ENCODE data around the gene VHLL. TPM values are rescaled to one million over a fixed set of nuclear protein-coding genes. Genes with fewer than 3 reads are reported as not detected.

Gene VHLL
- total RNA-seq, 2 donors from 2014 or later, result not detected

DNA sequence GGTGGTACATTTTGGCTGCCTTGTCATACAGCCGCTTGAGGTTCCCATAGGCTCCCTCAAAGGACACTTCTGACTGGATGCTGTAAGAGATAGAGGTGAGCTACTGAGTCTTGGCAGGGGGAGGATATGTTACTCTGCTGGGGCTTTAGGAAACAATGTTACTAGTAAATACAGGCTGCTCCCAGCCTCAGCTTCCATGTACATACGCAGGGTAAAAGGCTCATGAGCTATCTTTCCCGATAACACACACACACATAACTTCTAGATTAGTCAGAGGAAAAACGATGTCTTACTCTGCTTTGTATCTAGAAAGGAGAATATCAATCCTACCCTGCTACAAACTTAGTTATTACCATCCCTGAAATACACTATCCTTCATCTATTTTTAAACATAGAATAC, 30.8 kb downstream of the VHLL start:
- no peak overlapping the region for H3K4me3 Mint-ChIP-seq
- H3K27ac Mint-ChIP-seq, result no peak overlapping the region
- H3K9me3 Mint-ChIP-seq, result no peaks in the 10 kb centered on the region
- no peak for DNase-seq
- Histone ChIP-seq H3K9ac (ENCODE audit: extremely low read depth, low read length, poor library complexity, severe bottlenecking) (no peak overlapping the region), H3K36me3 (ENCODE audit: control insufficient read depth, insufficient read depth, low read length) (peaks cover 87% of the 10 kb centered on the region), H3K4me3 (ENCODE audit: low read length) (no peak overlapping the region), H3K4me1 (ENCODE audit: control insufficient read depth, insufficient read depth, low read length) (no peaks in the 10 kb centered on the region), H3K27me3 (ENCODE audit: control insufficient read depth, insufficient read depth, low read length, poor library complexity, severe bottlenecking) (no peaks in the 10 kb centered on the region), H3K27ac (ENCODE audit: low read depth, low read length) (no peak overlapping the region), H3K9me3 (ENCODE audit: control insufficient read depth, low read length) (no peaks in the 10 kb centered on the region)
- WGBS, 2 experiments (ENCODE audit: insufficient coverage in 1 of 2, insufficient read length in 1 of 2), result 82 to 99% methylated on average over 3 to 4 of the region's 4 CpGs
- H3K36me3 Mint-ChIP-seq (ENCODE audit: low read depth), result peaks cover 77% of the 10 kb centered on the region
- H3K4me1 Mint-ChIP-seq, result peaks cover 2% of the 10 kb centered on the region
- TF ChIP-seq, protein P1, sequence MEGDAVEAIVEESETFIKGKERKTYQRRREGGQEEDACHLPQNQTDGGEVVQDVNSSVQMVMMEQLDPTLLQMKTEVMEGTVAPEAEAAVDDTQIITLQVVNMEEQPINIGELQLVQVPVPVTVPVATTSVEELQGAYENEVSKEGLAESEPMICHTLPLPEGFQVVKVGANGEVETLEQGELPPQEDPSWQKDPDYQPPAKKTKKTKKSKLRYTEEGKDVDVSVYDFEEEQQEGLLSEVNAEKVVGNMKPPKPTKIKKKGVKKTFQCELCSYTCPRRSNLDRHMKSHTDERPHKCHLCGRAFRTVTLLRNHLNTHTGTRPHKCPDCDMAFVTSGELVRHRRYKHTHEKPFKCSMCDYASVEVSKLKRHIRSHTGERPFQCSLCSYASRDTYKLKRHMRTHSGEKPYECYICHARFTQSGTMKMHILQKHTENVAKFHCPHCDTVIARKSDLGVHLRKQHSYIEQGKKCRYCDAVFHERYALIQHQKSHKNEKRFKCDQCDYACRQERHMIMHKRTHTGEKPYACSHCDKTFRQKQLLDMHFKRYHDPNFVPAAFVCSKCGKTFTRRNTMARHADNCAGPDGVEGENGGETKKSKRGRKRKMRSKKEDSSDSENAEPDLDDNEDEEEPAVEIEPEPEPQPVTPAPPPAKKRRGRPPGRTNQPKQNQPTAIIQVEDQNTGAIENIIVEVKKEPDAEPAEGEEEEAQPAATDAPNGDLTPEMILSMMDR (conservative IDR thresholded peaks at IDR 0.05), result no peak
- H3K27me3 Mint-ChIP-seq (ENCODE audit: insufficient read depth), result no peaks in the 10 kb centered on the region

- WGBS, 2 experiments (ENCODE audit: insufficient coverage in 1 of 2, insufficient read length in 1 of 2), result 92% methylated on average over 13 of the region's 13 CpGs
- peaks cover 74% of the 10 kb centered on the region for H3K36me3 Mint-ChIP-seq (ENCODE audit: low read depth)
These were observed 33.1 kb downstream of the VHLL start for GRCh38 chr1:156266051-156266450.

GRCh38 chr1:156263288-156263655, 35.8 kb downstream of the VHLL start:
- Mint-ChIP-seq H3K36me3 (ENCODE audit: low read depth) (peaks cover 85% of the 10 kb centered on the region), H3K4me1 (no peaks in the 10 kb centered on the region), H3K27me3 (ENCODE audit: insufficient read depth) (no peaks in the 10 kb centered on the region), H3K4me3 (no peak overlapping the region), H3K27ac (no peak overlapping the region), H3K9me3 (no peaks in the 10 kb centered on the region)
- H3K4me3 ChIP-seq (ENCODE audit: low read length), result no peak overlapping the region
- TF ChIP-seq, protein P1 (conservative IDR thresholded peaks at IDR 0.05), result no peak
- no peaks in the 10 kb centered on the region for H3K4me1 ChIP-seq (ENCODE audit: control insufficient read depth, insufficient read depth, low read length)
- H3K9me3 ChIP-seq (ENCODE audit: control insufficient read depth, low read length), result no peaks in the 10 kb centered on the region
- no peak overlapping the region for H3K27ac ChIP-seq (ENCODE audit: low read depth, low read length)
- DNase-seq, result no peak
- 95 to 97% methylated on average over 6 to 9 of the region's 9 CpGs for WGBS, 2 experiments (ENCODE audit: insufficient coverage in 1 of 2, insufficient read length in 1 of 2)
- H3K36me3 ChIP-seq (ENCODE audit: control insufficient read depth, insufficient read depth, low read length), result peaks cover 83% of the 10 kb centered on the region
- no peaks in the 10 kb centered on the region for H3K27me3 ChIP-seq (ENCODE audit: control insufficient read depth, insufficient read depth, low read length, poor library complexity, severe bottlenecking)
- H3K9ac ChIP-seq (ENCODE audit: extremely low read depth, low read length, poor library complexity, severe bottlenecking), result no peak overlapping the region

More at GRCh38 chr1:156266051-156266450, 33.1 kb downstream of the VHLL start:
- peaks cover 81% of the 10 kb centered on the region for H3K36me3 ChIP-seq (ENCODE audit: control insufficient read depth, insufficient read depth, low read length)
- H3K9me3 ChIP-seq (ENCODE audit: control insufficient read depth, low read length), result no peaks in the 10 kb centered on the region
- Mint-ChIP-seq H3K27me3 (ENCODE audit: insufficient read depth) (no peaks in the 10 kb centered on the region), H3K27ac (peak overlapping the region; percentile 35), H3K9me3 (no peaks in the 10 kb centered on the region), H3K4me3 (no peak overlapping the region), H3K4me1 (no peaks in the 10 kb centered on the region)
- no peak overlapping the region for H3K4me3 ChIP-seq (ENCODE audit: low read length)
- no peak overlapping the region for H3K9ac ChIP-seq (ENCODE audit: extremely low read depth, low read length, poor library complexity, severe bottlenecking)
- no peak overlapping the region for H3K27ac ChIP-seq (ENCODE audit: low read depth, low read length)
- H3K27me3 ChIP-seq (ENCODE audit: control insufficient read depth, insufficient read depth, low read length, poor library complexity, severe bottlenecking), result no peaks in the 10 kb centered on the region
- no peaks in the 10 kb centered on the region for H3K4me1 ChIP-seq (ENCODE audit: control insufficient read depth, insufficient read depth, low read length)
- TF ChIP-seq, protein P1 (conservative IDR thresholded peaks at IDR 0.05), result no peak
- no peak for DNase-seq

Measured in endodermal cell (in vitro differentiated cells).